Breast epithelium (tissue), 3 donors: ENCODE results near the gene ZNF780A.

Experiments
- CTCF ChIP-seq, 3 donors: fragments of 450-650 bp; IDR thresholded peaks; one replicate each; pipeline ENCODE4 v1.5.1; 2016 to 2017; ENCODE audit warnings: antibody characterized with exemption in 3 of 3, mild to moderate bottlenecking in 3 of 3, moderate library complexity in 3 of 3
- POLR2AphosphoS5 ChIP-seq, 3 donors: sonication (generic); formaldehyde crosslinking; IDR thresholded peaks; one replicate each; pipeline ENCODE4 v1.6.1; 2017; ENCODE audit warnings: antibody characterized with exemption in 3 of 3

GRCh38 chr19:40055049-40055448, 35.7 kb downstream of the ZNF780A start:
- TF ChIP-seq CTCF (IDR thresholded peaks at IDR 0.05) = no peak
- no peak for TF ChIP-seq POLR2AphosphoS5 (IDR thresholded peaks at IDR 0.05)
